Endodermal cell (in vitro differentiated cells): ENCODE data around the gene ALDH9A1. TPM values are rescaled to one million over a fixed set of nuclear protein-coding genes. Genes with fewer than 3 reads are reported as not detected.
"Not testable (repeated sequence)": the region's sequence is repeated elsewhere in the genome, so short reads cannot be mapped to it uniquely, and the experiment has no call there.

Source experiments
- DNase-seq: peaks from one replicate; pipeline ENCODE4 v3.0.0-alpha.2; 2017
- H3K27ac ChIP-seq: 2 replicates; pipeline ENCODE4 v1.5.1; 2013; ENCODE audit warnings: mild to moderate bottlenecking, low read depth, low read length, moderate library complexity
- H3K27me3 ChIP-seq: 2 replicates; pipeline ENCODE4 v1.6.1; 2013; ENCODE audit warnings: mild to moderate bottlenecking, low read length, moderate library complexity; ENCODE audit not compliant: insufficient read depth, control insufficient read depth, poor library complexity, severe bottlenecking
- H3K36me3 ChIP-seq: 2 replicates; pipeline ENCODE4 v1.7.0; 2013; ENCODE audit warnings: mild to moderate bottlenecking, low read length, moderate library complexity; ENCODE audit not compliant: control insufficient read depth, insufficient read depth
- H3K4me1 ChIP-seq: one replicate; pipeline ENCODE4 v1.7.0; 2013; ENCODE audit warnings: low read length; ENCODE audit not compliant: control insufficient read depth, insufficient read depth
- H3K4me3 ChIP-seq: 2 replicates; pipeline ENCODE4 v1.5.1; 2013; ENCODE audit warnings: mild to moderate bottlenecking, low read length, moderate library complexity
- H3K9ac ChIP-seq: 2 replicates; pipeline ENCODE4 v1.6.1; 2013; ENCODE audit warnings: mild to moderate bottlenecking, low read length, moderate library complexity; ENCODE audit not compliant: poor library complexity, severe bottlenecking; ENCODE audit errors: extremely low read depth
- H3K9me3 ChIP-seq: 2 replicates; pipeline ENCODE4 v1.6.1; 2013; ENCODE audit warnings: mild to moderate bottlenecking, low read length, moderate library complexity; ENCODE audit not compliant: control insufficient read depth
- H3K27ac Mint-ChIP-seq: 2 replicates; pipeline ENCODE4 v1.8.0; 2020; ENCODE audit warnings: mixed read lengths
- H3K27me3 Mint-ChIP-seq: 2 replicates; pipeline ENCODE4 v1.8.0; 2021; ENCODE audit warnings: mild to moderate bottlenecking, mixed read lengths; ENCODE audit not compliant: insufficient read depth
- H3K36me3 Mint-ChIP-seq: 2 replicates; pipeline ENCODE4 v1.8.0; 2020; ENCODE audit warnings: low read depth, mixed read lengths
- H3K4me1 Mint-ChIP-seq: 2 replicates; pipeline ENCODE4 v1.8.0; 2020; ENCODE audit warnings: mixed read lengths
- H3K4me3 Mint-ChIP-seq: 2 replicates; pipeline ENCODE4 v1.8.0; 2020; ENCODE audit warnings: mild to moderate bottlenecking, moderate library complexity, mixed read lengths
- H3K9me3 Mint-ChIP-seq: 2 replicates; pipeline ENCODE4 v1.8.0; 2020; ENCODE audit warnings: mild to moderate bottlenecking, mixed read lengths
- WGBS, 2 experiments: methylation state at CpG; one replicate each; pipeline versions ENCODE4 v1.1.5 to v1.1.7; 2013; ENCODE audit warnings: missing lambda C conversion rate in 2 of 2, mixed read lengths in 1 of 2; ENCODE audit not compliant: insufficient coverage in 1 of 2, insufficient read length in 1 of 2; 5-methylcytosine and 5-hydroxymethylcytosine counted together
- total RNA-seq, 2 donors: library from RNA; stranded (reverse); fragmentation: NEBNext Ultra II Directional in 1 of 2; extraction: Animal tissue kit (Norgen Biotek cat#: 25700) in 1 of 2; gene quantifications; 2 replicates in 1 of 2; 3 replicates in 1 of 2; pipeline ENCODE4 v1.2.1, GENCODE V29; 2021
- TF ChIP-seq, protein P1 (sequence below): fragments of 200-600 bp; sonication (generic); conservative IDR thresholded peaks from 2 replicates; pipeline ENCODE4 v1.5.0; 2021; ENCODE audit warnings: antibody characterized with exemption, mild to moderate bottlenecking

ALDH9A1 gene
- total RNA-seq, 2 donors from 2014 or later = 47.6 to 52.2 TPM

GRCh38 chr1:165707984-165708706 lies 9.8 kb upstream of the ALDH9A1 start:
- Mint-ChIP-seq H3K4me3 (no peak overlapping the region), H3K4me1 (no peaks in the 10 kb centered on the region), H3K27me3 (no peaks in the 10 kb centered on the region), H3K9me3 (peaks cover 3% of the 10 kb centered on the region), H3K36me3 (no peaks in the 10 kb centered on the region), H3K27ac (no peak overlapping the region)
- DNase-seq = no peak
- Histone ChIP-seq H3K9me3 (no peaks in the 10 kb centered on the region), H3K27ac (no peak overlapping the region), H3K9ac (no peak overlapping the region), H3K4me1 (no peaks in the 10 kb centered on the region), H3K36me3 (no peaks in the 10 kb centered on the region), H3K27me3 (peaks cover 7% of the 10 kb centered on the region), H3K4me3 (no peak overlapping the region)
- TF ChIP-seq, protein P1, sequence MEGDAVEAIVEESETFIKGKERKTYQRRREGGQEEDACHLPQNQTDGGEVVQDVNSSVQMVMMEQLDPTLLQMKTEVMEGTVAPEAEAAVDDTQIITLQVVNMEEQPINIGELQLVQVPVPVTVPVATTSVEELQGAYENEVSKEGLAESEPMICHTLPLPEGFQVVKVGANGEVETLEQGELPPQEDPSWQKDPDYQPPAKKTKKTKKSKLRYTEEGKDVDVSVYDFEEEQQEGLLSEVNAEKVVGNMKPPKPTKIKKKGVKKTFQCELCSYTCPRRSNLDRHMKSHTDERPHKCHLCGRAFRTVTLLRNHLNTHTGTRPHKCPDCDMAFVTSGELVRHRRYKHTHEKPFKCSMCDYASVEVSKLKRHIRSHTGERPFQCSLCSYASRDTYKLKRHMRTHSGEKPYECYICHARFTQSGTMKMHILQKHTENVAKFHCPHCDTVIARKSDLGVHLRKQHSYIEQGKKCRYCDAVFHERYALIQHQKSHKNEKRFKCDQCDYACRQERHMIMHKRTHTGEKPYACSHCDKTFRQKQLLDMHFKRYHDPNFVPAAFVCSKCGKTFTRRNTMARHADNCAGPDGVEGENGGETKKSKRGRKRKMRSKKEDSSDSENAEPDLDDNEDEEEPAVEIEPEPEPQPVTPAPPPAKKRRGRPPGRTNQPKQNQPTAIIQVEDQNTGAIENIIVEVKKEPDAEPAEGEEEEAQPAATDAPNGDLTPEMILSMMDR = no peak
- 88 to 91% methylated on average over 10 to 11 of the region's 11 CpGs for WGBS, 2 experiments

GRCh38 chr1:165703648-165704047 lies 5.3 kb upstream of the ALDH9A1 start:
- H3K27me3 ChIP-seq = peaks cover 7% of the 10 kb centered on the region

DNA sequence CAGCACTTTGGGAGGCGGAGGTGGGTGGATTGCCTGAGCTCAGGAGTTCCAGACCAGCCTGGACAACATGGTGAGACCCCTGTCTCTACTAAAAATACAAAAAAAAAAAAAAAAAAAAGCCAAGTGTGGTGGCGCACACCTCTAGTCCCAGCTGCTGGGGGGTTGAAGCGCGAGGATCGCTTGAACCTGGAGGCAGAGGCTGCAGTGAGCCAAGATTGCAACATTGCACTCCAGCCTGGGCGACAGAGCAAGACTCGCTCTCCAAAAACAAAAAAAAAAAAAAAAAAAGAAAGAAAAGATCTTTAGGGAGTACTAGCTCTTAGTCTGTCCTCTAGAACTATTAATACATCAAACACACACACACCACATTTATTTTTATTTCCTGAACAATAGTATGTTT lies 3.6 kb upstream of the ALDH9A1 start:
- H3K27ac Mint-ChIP-seq = not testable (repeated sequence)

More at GRCh38 chr1:165703648-165704047, 5.3 kb upstream of the ALDH9A1 start:
- Mint-ChIP-seq H3K36me3 (no peaks in the 10 kb centered on the region), H3K27ac (no peak overlapping the region), H3K27me3 (peaks cover 10% of the 10 kb centered on the region), H3K4me1 (no peaks in the 10 kb centered on the region), H3K9me3 (no peaks in the 10 kb centered on the region), H3K4me3 (no peak overlapping the region)
- 83% methylated on average over 2 of the region's 2 CpGs; no CpG with 5 or more reads in 1 of the 2 experiments for WGBS, 2 experiments
- H3K9me3 ChIP-seq = no peaks in the 10 kb centered on the region
- no peak for DNase-seq
- H3K36me3 ChIP-seq = no peaks in the 10 kb centered on the region
- no peak overlapping the region for H3K4me3 ChIP-seq
- H3K4me1 ChIP-seq = no peaks in the 10 kb centered on the region
- no peak overlapping the region for H3K9ac ChIP-seq
- no peak overlapping the region for H3K27ac ChIP-seq
- TF ChIP-seq, protein P1 = no peak

More for the DNA sequence above, 3.6 kb upstream of the ALDH9A1 start:
- DNase-seq, H3K36me3 Mint-ChIP-seq, H3K27me3 ChIP-seq, H3K4me1 Mint-ChIP-seq, H3K4me3 ChIP-seq, H3K36me3 ChIP-seq, H3K27ac ChIP-seq, H3K9ac ChIP-seq, H3K27me3 Mint-ChIP-seq, H3K9me3 ChIP-seq, H3K4me3 Mint-ChIP-seq, H3K9me3 Mint-ChIP-seq, H3K4me1 ChIP-seq: not testable (repeated sequence)
- WGBS, 2 experiments = 78% methylated on average over 7 of the region's 7 CpGs; no CpG with 5 or more reads in 1 of the 2 experiments
